GM18870 (cell line): ENCODE results near the gene DNAJB6.

ENCODE experiments used
- ATAC-seq: cut with Tn5 transposase; IDR thresholded peaks from one replicate; pipeline ENCODE4 v1.9.1; 2021; ENCODE audit warnings: moderate library complexity; ENCODE audit not compliant: unreplicated experiment

DNAJB6 gene

GRCh38 chr7:157425137-157425731, 88.4 kb downstream of the DNAJB6 start:
- no peak for ATAC-seq

- ATAC-seq: no peak
Measured at GRCh38 chr7:157425761-157426160, 89.0 kb downstream of the DNAJB6 start.

- ATAC-seq: no peak
Measured at GRCh38 chr7:157426463-157427301, 89.9 kb downstream of the DNAJB6 start.

- no peak for ATAC-seq
Measured at GRCh38 chr7:157427811-157428553, 91.2 kb downstream of the DNAJB6 start.

- ATAC-seq: no peak
Measured at GRCh38 chr7:157428554-157428945, 91.7 kb downstream of the DNAJB6 start.

- ATAC-seq: no peak
Measured at GRCh38 chr7:157429001-157429679, 92.3 kb downstream of the DNAJB6 start.

GRCh38 chr7:157429680-157430224, 92.9 kb downstream of the DNAJB6 start:
- ATAC-seq: no peak

- no peak for ATAC-seq
Measured at GRCh38 chr7:157430721-157431120, 93.9 kb downstream of the DNAJB6 start.

GRCh38 chr7:157431173-157431950, 94.6 kb downstream of the DNAJB6 start:
- no peak for ATAC-seq

GRCh38 chr7:157431951-157432540, 95.2 kb downstream of the DNAJB6 start:
- no peak for ATAC-seq

- ATAC-seq: no peak
Measured at GRCh38 chr7:157432541-157432956, 95.7 kb downstream of the DNAJB6 start.

GRCh38 chr7:157432957-157433576, 96.3 kb downstream of the DNAJB6 start:
- ATAC-seq: no peak

- no peak for ATAC-seq
Measured at GRCh38 chr7:157433628-157434027, 96.8 kb downstream of the DNAJB6 start.

GRCh38 chr7:157434231-157434630, 97.4 kb downstream of the DNAJB6 start:
- ATAC-seq: no peak

GRCh38 chr7:157434701-157435100, 97.9 kb downstream of the DNAJB6 start:
- no peak for ATAC-seq

GRCh38 chr7:157436076-157436475, 99.3 kb downstream of the DNAJB6 start:
- no peak for ATAC-seq

- ATAC-seq: no peak
Measured at GRCh38 chr7:157436763-157437480, 100.1 kb downstream of the DNAJB6 start.

GRCh38 chr7:157437519-157438061, 100.8 kb downstream of the DNAJB6 start:
- no peak for ATAC-seq
